GM19099 (cell line): ENCODE measurements around the gene YES1.

Experiments
- POLR2A ChIP-seq: IDR thresholded peaks from 3 replicates; pipeline ENCODE4 v1.6.1; 2011; ENCODE audit warnings: low read depth; ENCODE audit not compliant: insufficient read length; ENCODE audit errors: extremely low read depth

YES1 gene

DNA sequence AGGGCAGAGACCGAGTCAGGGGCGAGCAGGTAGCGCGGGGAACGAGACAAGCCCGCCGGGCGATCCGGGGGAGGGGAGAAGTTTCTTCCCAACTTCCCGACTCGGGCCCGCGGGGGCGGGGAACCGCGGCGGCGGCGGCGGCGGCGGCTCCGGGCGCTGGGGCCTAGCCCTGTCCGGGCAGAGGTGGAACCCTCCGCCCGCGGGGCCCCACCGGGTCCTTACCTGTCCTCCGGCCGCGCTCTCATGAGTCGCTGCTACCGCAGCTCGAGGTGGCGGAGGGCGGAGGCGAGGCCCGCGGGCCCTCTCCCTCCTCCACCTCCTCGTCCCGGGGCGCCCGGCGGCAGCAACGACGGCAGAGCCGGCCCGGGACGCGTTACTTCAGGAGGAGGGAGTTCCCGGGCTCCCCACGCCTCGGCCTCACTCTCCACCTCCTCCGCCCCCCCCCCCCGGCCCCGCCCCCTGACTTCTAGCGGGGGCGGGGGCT, at the start of gene YES1:
Gene YES1, minus strand, starts transcription at position 351 of the 484 bp plus-strand sequence. CDS start 55,415 bp downstream, outside the sequence.
- no peak for TF ChIP-seq POLR2A

DNA sequence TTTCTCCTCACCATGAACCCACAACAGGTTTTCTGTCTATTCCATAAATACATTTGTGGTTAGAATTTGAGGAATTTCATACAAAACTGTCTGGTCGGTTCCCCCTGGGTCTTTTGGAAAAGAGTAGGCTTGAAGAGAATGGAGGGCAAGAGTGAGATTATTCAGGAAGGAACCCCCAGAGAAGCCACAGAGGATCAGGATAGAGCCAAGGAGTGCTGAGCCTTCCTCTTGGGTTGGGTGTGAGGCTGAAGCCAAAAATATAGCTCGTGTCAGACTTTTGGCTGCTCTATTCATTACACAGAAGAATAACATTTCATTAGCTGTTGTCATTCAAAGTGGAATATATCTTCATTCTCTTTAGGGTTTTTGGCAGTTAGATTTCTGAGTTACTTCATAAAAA, 45.9 kb upstream of the YES1 start:
- TF ChIP-seq POLR2A: no peak

DNA sequence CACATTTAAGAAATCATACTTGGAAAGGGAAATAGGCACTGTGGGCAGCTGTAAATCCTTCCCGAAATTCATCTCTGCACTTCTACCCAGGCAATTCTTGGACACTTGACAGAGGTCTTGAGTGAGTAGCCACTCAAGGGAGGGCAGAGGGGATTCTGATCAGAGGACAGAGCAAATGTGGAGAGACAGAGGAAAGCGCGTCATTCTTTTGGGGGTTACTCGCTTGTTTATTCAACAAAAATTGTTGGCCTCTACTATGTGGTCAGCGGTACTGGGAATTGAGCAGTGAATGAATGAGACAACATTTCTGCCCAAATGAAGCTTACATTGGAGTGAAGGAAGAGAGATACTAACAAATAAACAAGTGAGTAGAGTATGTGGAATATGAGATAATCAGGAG, 41.4 kb upstream of the YES1 start:
- TF ChIP-seq POLR2A: no peak

- TF ChIP-seq POLR2A: no peak
These were observed 38.9 kb upstream of the YES1 start for GRCh38 chr18:850960-851359.

DNA sequence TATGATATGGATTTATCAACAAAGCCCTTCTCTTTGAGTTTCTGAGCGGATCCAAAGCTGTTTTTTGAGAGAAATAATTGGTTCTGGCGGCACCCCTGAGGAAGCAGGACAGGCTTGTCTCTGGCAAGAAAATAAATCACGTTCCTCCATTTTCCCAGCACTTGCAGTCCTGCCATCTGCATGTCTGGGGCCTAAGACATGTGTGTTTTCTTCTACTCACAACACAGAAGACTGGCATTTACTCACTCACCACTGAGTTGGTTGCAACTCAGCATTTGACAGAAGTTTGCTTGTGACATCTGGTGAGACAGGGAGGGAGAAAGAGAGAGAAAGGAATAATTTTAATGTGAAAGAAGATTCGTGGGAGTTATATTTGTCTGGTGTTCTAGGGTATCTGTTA, 37.0 kb upstream of the YES1 start:
- TF ChIP-seq POLR2A: no peak

DNA sequence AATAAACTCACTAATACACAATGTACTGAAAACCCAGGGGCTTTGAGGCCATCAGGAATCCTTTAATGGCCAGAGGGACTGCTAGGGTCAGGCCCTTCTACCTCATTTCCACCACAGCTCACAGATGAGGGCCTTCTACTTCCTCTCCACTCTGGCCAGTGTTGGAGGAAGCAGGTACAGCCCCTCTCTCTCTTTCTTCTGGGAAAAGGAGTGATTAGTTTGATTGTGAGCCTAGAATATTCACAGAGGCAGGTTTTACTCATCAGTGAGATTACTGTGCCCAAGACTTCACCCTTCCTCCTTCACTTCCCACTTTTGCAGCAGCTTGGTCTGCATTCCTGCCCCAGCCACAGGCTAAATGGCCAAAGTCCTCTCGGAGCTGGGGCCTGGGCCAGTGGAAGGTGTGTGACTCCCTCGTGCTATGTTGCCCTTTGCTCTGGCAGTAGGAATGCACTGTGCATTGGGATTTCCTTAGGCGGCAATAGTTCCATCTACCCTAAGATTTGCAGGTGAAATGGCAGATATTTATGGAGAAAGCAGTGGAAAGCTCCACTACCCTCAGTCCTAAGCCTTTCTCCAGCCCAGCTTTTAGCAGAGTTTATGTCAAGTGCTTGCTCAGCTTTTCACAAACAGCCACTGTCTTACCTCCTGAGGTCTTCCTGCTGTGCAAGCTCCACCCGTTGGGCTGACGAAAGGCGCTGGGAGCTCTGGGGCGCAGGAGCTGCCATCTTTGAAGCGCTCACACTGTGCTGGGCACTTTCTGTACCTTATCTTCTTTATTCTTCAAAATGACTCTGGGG, 36.2 kb upstream of the YES1 start:
- TF ChIP-seq POLR2A: no peak

DNA sequence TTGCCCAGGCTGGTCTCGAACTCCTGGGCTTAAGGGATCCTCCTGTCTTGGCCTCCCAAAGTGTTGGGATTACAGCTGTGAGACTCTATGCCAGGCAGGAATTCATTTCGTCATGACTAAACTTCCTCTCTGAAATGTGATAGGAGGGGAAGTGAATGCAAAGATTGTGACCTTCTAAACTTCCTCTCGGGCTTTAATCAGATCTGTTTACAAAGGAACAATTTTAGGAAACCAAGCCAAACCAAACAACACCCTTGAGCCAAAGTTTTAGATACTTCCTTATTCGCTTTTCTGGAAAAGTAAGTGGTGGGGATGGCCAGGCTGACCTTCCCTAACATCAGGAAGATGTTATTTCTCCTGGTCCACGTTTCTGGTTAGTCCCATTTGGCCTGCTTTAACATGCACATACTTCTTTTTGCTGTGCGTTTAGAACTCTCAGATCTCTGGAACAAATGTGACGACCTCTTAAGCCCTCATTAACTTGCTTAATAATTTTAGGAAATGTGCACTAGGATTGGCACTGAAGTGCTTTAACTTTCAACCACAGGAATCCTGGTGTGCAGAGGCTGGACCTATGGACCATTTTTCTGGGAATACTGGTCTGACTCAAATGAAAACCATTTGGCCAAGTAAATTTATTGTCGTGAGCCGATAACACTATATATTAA, 33.2 kb upstream of the YES1 start:
- no peak for TF ChIP-seq POLR2A

DNA sequence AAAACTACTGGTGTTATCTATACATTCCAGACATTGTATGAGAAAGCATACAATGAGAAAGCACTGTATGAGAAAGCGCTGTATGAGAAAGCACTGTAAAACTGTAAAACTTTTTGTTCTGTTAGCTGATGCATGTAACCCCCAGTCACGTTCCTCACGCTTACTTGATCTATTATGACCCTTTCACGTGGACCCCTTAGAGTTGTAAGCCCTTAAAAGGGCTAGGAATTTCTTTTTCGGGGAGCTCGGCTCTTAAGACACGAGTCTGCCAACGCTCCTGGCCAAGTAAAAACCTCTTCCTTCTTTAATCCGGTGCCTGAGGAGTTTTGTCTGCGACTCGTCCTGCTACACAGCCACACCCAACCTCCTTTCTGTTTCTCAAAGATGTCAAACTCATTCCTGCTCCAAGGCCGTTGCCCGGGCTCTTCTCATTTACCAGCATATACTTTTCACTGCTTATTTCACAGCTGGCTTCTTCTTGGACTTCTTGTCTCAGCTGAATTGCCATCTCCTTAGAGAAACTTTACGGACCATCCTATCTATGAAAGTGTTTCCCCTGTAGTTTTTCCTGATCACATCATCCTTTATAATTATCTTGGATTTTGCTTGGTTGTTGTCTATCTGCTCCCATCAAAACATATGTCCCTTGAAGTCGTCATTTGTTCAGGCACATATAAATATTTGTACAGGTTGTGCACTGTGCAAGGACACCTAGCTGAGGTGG, 29.8 kb upstream of the YES1 start:
- TF ChIP-seq POLR2A: no peak

DNA sequence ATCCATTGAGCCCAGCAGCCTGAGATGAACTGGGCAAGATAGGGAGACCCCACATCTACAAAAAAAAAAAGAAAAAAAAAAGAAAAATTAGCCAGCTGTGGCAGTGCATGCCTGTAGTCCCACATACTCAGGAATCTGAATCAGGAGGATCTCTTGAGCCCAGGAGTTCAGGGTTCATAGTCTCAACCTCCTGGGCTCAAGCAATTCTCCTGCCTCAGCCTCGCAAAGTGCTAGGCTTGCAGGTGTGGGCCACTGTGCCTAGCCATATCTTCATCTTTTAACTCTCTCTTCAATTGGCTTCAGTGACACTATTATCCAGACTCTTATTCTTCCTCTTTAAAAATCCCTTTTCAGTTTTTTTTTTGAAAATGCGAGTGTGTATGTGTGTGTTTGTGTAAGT, 28.5 kb upstream of the YES1 start:
- TF ChIP-seq POLR2A: no peak

DNA sequence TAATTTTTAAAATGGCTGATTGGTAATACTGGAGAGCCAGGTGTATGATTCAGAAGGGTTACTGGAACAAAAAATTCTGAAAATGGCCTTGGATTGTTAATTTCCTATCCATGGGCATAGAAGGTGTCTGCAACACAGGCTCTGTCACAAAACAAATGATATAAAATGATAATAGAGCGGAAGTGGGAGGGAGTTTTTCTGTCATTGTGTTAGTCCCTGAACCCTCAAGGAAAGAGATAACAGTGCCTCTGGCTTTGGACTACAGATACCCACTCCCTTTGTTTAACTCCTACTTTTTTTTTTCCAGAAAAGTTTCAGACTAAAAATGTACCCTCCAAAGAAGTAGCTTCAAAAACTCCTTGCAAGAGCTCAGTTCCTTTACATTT, 28.0 kb upstream of the YES1 start:
- TF ChIP-seq POLR2A: no peak

GRCh38 chr18:839224-840022, 27.4 kb upstream of the YES1 start:
- no peak for TF ChIP-seq POLR2A

GRCh38 chr18:837922-838321, 25.9 kb upstream of the YES1 start:
- TF ChIP-seq POLR2A: no peak

DNA sequence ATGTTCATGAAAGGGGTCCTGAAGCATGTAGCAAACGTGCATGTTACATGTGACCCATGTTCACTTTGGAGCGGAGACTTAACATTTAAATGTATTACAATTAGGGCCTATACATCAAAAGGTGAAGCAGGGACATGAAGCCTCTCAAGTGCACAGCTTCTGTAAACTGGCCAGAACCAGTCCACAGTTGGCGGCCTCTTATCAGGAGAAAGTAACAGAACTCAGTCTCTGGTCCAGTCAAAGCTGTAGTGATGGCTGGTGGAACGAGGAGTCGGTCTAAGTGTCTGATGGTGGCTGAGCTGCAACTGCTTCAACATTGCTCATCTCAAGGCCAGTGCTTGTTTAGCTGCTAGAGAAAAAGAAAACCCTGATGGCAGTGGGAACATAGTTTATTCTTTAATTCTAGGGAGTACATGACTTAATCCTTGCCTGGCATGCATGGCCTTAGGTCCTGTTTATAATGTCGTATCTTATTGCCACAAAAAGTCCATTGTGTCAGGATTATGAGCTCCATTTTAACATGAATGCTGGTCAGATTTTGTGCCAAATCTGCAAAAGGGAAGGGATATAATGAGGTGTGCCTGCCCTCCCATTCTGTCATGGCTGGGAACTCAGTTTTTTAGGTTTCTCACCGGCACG, 22.2 kb upstream of the YES1 start:
- no peak for TF ChIP-seq POLR2A

- no peak for TF ChIP-seq POLR2A
These were observed 21.2 kb upstream of the YES1 start for GRCh38 chr18:833197-833596.

DNA sequence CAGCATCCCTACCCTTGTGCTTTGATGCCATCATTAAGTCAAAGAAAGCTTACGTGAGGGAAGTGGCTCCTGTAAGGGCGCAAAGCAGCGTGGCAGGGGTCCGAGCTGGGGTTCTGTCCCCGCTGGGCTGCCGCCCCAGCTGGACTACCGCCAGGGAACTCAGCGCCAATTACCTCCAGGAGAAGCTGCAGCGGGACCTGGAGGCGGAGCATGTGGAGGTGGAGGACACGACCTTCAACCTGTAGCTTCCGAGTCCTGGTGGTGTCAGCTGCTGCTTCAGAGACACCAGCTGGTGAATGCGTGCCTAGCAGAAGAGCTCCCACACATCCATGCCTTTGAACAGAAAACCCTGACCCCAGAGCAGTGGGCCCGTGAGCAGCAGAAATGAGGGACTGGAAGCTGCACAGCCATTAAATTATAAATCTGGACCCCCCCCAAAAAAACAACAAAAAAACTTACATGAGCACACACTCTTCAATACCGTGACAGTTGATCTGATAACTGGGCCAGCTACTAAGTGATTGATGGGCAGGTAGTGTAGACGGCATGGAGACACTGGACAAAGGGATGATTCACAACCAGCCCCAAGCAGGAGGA, 20.1 kb upstream of the YES1 start:
- TF ChIP-seq POLR2A: no peak
